Testis (tissue), 2 donors: ENCODE results near the gene SATB2.

ENCODE experiments used
- CTCF ChIP-seq, 3 experiments: fragments of 450-650 bp in 2 of 3; fragments of 200-600 bp in 1 of 3; sonication (generic) in 1 of 3; IDR thresholded peaks; one replicate each; pipeline ENCODE4 v1.5.1; 2016 to 2019; ENCODE audit warnings: antibody characterized with exemption in 3 of 3, mild to moderate bottlenecking in 2 of 3, moderate library complexity in 1 of 3
- POLR2A ChIP-seq: fragments of 450-650 bp; IDR thresholded peaks from one replicate; pipeline ENCODE4 v1.6.1; 2017; ENCODE audit warnings: antibody characterized with exemption, mild to moderate bottlenecking, moderate library complexity

- no peak for TF ChIP-seq CTCF (IDR thresholded peaks at IDR 0.05)
- TF ChIP-seq POLR2A = no peak
Observed at GRCh38 chr2:199433204-199433832, 24.4 kb downstream of the SATB2 start.
